ENCODE results near the gene TARP.

TARP gene

GRCh38 chr7:38211940-38212339 is 61.5 kb downstream of the TARP start:
- peak in 1 of 2 donors; percentile 57 for DNase-seq

DNA sequence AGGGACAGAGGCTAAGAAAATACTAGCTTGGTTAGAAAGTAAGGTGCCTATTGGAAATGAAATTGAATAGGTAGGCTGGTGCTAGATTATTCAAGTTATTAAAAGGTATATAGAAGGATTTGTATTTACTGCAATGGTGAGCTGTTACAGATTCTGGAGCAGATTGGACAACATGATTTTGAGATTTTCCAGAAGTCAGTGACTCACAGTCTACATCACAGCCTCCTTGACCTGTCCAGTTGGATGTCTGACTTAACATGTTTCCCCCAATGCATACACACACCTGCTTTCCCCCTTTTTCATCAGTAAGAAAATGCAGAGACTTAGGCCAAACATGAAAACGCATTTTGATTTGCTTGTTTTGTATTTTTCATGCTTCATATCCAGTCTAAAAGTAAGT is 62.0 kb downstream of the TARP start:
- no peak for DNase-seq
